Measurements from ENCODE around the gene CNGB1. TPM values are rescaled to one million over a fixed set of nuclear protein-coding genes. Genes with fewer than 3 reads are reported as not detected.

Gene CNGB1
- total and polyA plus RNA-seq, 2 donors (not counting 1 experiment from before 2014, with no cell fraction given): not detected

- TF ChIP-seq EZH2 (IDR thresholded peaks at IDR 0.05; ENCODE audit: low read length, missing control alignments) (no peak), CTCF (conservative IDR thresholded peaks at IDR 0.05 in 1 of 2, IDR thresholded peaks at IDR 0.05 in 1 of 2; ENCODE audit: low read depth in 1 of 2, low read length in 2 of 2) (no peak)
- no peaks in the 10 kb centered on the region for H3K79me2 ChIP-seq (ENCODE audit: control insufficient read depth, insufficient read depth, low read length)
- H3K27ac ChIP-seq (ENCODE audit: insufficient read depth, low read length): no peak overlapping the region
These were observed 103.8 kb downstream of the CNGB1 start for GRCh38 chr16:57867000-57867561.

GRCh38 chr16:57866529-57866918 is 104.4 kb downstream of the CNGB1 start:
- no peak overlapping the region for H3K27ac ChIP-seq (ENCODE audit: insufficient read depth, low read length)
- no peaks in the 10 kb centered on the region for H3K9me3 ChIP-seq (ENCODE audit: control insufficient read depth, insufficient read depth, low read depth, low read length)
- H3K9ac ChIP-seq (ENCODE audit: insufficient read depth, low read length): no peak overlapping the region
- H2AFZ ChIP-seq (ENCODE audit: low read length): no peak overlapping the region
- no peaks in the 10 kb centered on the region for H3K4me1 ChIP-seq (ENCODE audit: control insufficient read depth, extremely low read depth, insufficient read depth, low read length)
- no peaks in the 10 kb centered on the region for H3K36me3 ChIP-seq (ENCODE audit: control insufficient read depth, insufficient read depth, low read length)
- no peak overlapping the region for H3K4me2 ChIP-seq (ENCODE audit: extremely low read depth, insufficient read depth, low read length)
- no peak for TF ChIP-seq EZH2 (IDR thresholded peaks at IDR 0.05; ENCODE audit: low read length, missing control alignments)
- no peak overlapping the region for H3K4me3 ChIP-seq (replicated peaks in 1 of 4; ENCODE audit: control extremely low read depth in 1 of 4, insufficient read depth in 1 of 4, low read depth in 3 of 4, low read length in 4 of 4)
- H3K27me3 ChIP-seq (ENCODE audit: control insufficient read depth, insufficient read depth, low read length): no peaks in the 10 kb centered on the region
- no peaks in the 10 kb centered on the region for H3K79me2 ChIP-seq (ENCODE audit: control insufficient read depth, insufficient read depth, low read length)
- DNase-seq (ENCODE audit: low read depth in 2 of 2): no peak
- no peaks in the 10 kb centered on the region for H4K20me1 ChIP-seq (ENCODE audit: control insufficient read depth, extremely low read depth, insufficient read depth, low read length)

More at GRCh38 chr16:57867000-57867561, 103.8 kb downstream of the CNGB1 start:
- Histone ChIP-seq H3K36me3 (ENCODE audit: control insufficient read depth, insufficient read depth, low read length) (no peaks in the 10 kb centered on the region), H3K4me2 (ENCODE audit: extremely low read depth, insufficient read depth, low read length) (no peak overlapping the region), H4K20me1 (ENCODE audit: control insufficient read depth, extremely low read depth, insufficient read depth, low read length) (no peaks in the 10 kb centered on the region), H3K9ac (ENCODE audit: insufficient read depth, low read length) (no peak overlapping the region), H2AFZ (ENCODE audit: low read length) (no peak overlapping the region), H3K4me1 (ENCODE audit: control insufficient read depth, extremely low read depth, insufficient read depth, low read length) (no peaks in the 10 kb centered on the region), H3K9me3 (ENCODE audit: control insufficient read depth, insufficient read depth, low read depth, low read length) (no peaks in the 10 kb centered on the region), H3K27me3 (ENCODE audit: control insufficient read depth, insufficient read depth, low read length) (no peaks in the 10 kb centered on the region), H3K4me3 (replicated peaks in 1 of 4; ENCODE audit: control extremely low read depth in 1 of 4, insufficient read depth in 1 of 4, low read depth in 3 of 4, low read length in 4 of 4) (no peak overlapping the region)
- no peak for DNase-seq (ENCODE audit: low read depth in 2 of 2)

GRCh38 chr16:57865746-57866528 is 105.0 kb downstream of the CNGB1 start:
- Histone ChIP-seq H3K79me2 (ENCODE audit: control insufficient read depth, insufficient read depth, low read length) (no peaks in the 10 kb centered on the region), H3K4me1 (ENCODE audit: control insufficient read depth, extremely low read depth, insufficient read depth, low read length) (no peaks in the 10 kb centered on the region), H3K27ac (ENCODE audit: insufficient read depth, low read length) (no peak overlapping the region), H2AFZ (ENCODE audit: low read length) (no peak overlapping the region), H3K4me2 (ENCODE audit: extremely low read depth, insufficient read depth, low read length) (no peak overlapping the region), H3K9ac (ENCODE audit: insufficient read depth, low read length) (no peak overlapping the region), H3K9me3 (ENCODE audit: control insufficient read depth, insufficient read depth, low read depth, low read length) (no peaks in the 10 kb centered on the region), H4K20me1 (ENCODE audit: control insufficient read depth, extremely low read depth, insufficient read depth, low read length) (no peaks in the 10 kb centered on the region), H3K36me3 (ENCODE audit: control insufficient read depth, insufficient read depth, low read length) (no peaks in the 10 kb centered on the region), H3K4me3 (replicated peaks in 1 of 4; ENCODE audit: control extremely low read depth in 1 of 4, insufficient read depth in 1 of 4, low read depth in 3 of 4, low read length in 4 of 4) (no peak overlapping the region), H3K27me3 (ENCODE audit: control insufficient read depth, insufficient read depth, low read length) (no peaks in the 10 kb centered on the region)
- no peak for TF ChIP-seq CTCF (conservative IDR thresholded peaks at IDR 0.05 in 1 of 2, IDR thresholded peaks at IDR 0.05 in 1 of 2; ENCODE audit: low read depth in 1 of 2, low read length in 2 of 2)
- no peak for DNase-seq (ENCODE audit: low read depth in 2 of 2)

Data from fibroblast of lung (primary cell).